GM19463 (cell line): ENCODE data around the gene GDI1.

ENCODE experiments used
- ATAC-seq: cut with Tn5 transposase; IDR thresholded peaks from one replicate; pipeline ENCODE4 v1.9.1; 2021; ENCODE audit warnings: mild to moderate bottlenecking, moderate library complexity; ENCODE audit not compliant: unreplicated experiment

Gene GDI1

GRCh38 chrX:154458954-154459778 is 22.2 kb downstream of the GDI1 start:
- no peak for ATAC-seq

GRCh38 chrX:154459832-154460231 is 22.9 kb downstream of the GDI1 start:
- ATAC-seq: no peak

GRCh38 chrX:154460326-154460725 is 23.4 kb downstream of the GDI1 start:
- no peak for ATAC-seq

- ATAC-seq: no peak
Observed at GRCh38 chrX:154462396-154462795, 25.4 kb downstream of the GDI1 start.

- ATAC-seq: no peak
Observed at GRCh38 chrX:154463611-154464220, 26.8 kb downstream of the GDI1 start.

- no peak for ATAC-seq
Observed at GRCh38 chrX:154464806-154465365, 27.9 kb downstream of the GDI1 start.

GRCh38 chrX:154465601-154466000 is 28.6 kb downstream of the GDI1 start:
- ATAC-seq: no peak

GRCh38 chrX:154466036-154466435 is 29.1 kb downstream of the GDI1 start:
- ATAC-seq: no peak

GRCh38 chrX:154466907-154467306 is 30.0 kb downstream of the GDI1 start:
- no peak for ATAC-seq

- no peak for ATAC-seq
Observed at GRCh38 chrX:154467556-154467955, 30.6 kb downstream of the GDI1 start.

- ATAC-seq: no peak
Observed at GRCh38 chrX:154468217-154468616, 31.3 kb downstream of the GDI1 start.

GRCh38 chrX:154469114-154469513 is 32.2 kb downstream of the GDI1 start:
- ATAC-seq: no peak

GRCh38 chrX:154469880-154470279 is 32.9 kb downstream of the GDI1 start:
- ATAC-seq: no peak

- ATAC-seq: no peak
Observed at GRCh38 chrX:154470434-154470833, 33.5 kb downstream of the GDI1 start.

GRCh38 chrX:154470914-154471568 is 34.1 kb downstream of the GDI1 start:
- no peak for ATAC-seq

GRCh38 chrX:154471839-154472684 is 35.1 kb downstream of the GDI1 start:
- ATAC-seq: no peak

- no peak for ATAC-seq
Observed at GRCh38 chrX:154472685-154473632, 36.0 kb downstream of the GDI1 start.

GRCh38 chrX:154473683-154474082 is 36.7 kb downstream of the GDI1 start:
- ATAC-seq: no peak

GRCh38 chrX:154476821-154477220 is 39.9 kb downstream of the GDI1 start:
- no peak for ATAC-seq
